ENCODE data around the gene RPS21. TPM values are rescaled to one million over a fixed set of nuclear protein-coding genes. Genes with fewer than 3 reads are reported as not detected.

Gene RPS21
- total and polyA plus RNA-seq, 4 donors: 278 to 1,588 (median 439) TPM

DNA sequence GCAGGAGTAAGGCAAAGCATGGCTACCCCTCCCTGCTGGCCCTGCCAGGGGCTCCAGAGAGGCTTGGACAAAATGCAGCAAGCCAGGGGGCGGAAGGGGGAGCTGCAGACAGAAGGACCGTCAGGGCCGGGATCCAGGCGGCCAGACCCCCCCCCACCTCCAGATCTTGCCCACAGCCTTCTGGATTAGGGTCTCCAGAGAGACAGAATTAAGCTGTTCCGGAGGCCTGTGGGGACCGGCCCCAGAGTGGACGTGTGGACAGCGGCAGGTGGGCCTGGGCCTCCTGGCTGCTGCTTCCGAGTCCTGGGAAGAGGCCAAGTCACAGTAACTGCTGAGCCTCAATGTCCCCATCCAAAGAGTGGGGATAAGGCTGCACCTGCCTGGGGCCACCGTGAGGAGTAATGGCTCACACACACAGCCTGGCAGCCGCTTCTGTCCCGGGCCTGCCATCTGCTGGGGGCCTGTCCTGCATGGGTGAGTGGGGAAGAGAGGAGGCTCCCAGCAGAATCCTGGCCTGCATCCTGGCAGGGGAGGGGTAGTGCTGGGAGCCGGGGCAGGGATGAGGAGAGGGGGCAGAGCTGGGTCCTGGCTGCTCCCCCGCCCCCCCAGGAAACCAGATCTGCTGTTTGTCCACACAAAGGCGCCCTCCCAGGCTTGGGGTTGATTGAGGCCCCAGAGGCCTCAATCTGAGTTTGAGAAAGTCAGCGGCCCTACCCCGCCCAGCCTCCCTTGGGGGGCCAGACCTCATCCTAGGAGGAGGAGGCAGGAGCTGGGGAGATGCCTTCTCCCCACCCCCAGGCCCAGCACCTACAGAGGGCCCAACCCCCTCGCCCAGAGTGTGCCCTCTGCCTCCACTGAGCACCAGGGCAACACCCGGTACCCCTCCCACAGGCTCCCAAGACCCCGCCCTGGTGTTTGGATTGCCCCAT, 23.6 kb upstream of the RPS21 start:
- peaks cover 41 to 79% (median 57%) of the 10 kb centered on the region in 4 donors for H3K4me1 ChIP-seq (ENCODE audit: control insufficient read depth in 4 of 4, insufficient read depth in 4 of 4, low read length in 3 of 4)
- H3K9ac ChIP-seq (ENCODE audit: low read depth in 1 of 2, low read length in 2 of 2): no peak overlapping the region
- TF ChIP-seq, protein P1, sequence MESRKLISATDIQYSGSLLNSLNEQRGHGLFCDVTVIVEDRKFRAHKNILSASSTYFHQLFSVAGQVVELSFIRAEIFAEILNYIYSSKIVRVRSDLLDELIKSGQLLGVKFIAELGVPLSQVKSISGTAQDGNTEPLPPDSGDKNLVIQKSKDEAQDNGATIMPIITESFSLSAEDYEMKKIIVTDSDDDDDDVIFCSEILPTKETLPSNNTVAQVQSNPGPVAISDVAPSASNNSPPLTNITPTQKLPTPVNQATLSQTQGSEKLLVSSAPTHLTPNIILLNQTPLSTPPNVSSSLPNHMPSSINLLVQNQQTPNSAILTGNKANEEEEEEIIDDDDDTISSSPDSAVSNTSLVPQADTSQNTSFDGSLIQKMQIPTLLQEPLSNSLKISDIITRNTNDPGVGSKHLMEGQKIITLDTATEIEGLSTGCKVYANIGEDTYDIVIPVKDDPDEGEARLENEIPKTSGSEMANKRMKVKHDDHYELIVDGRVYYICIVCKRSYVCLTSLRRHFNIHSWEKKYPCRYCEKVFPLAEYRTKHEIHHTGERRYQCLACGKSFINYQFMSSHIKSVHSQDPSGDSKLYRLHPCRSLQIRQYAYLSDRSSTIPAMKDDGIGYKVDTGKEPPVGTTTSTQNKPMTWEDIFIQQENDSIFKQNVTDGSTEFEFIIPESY (IDR thresholded peaks at IDR 0.05): no peak
- no peak for TF ChIP-seq NR2F2 (IDR thresholded peaks at IDR 0.05)
- TF ChIP-seq, protein P2, sequence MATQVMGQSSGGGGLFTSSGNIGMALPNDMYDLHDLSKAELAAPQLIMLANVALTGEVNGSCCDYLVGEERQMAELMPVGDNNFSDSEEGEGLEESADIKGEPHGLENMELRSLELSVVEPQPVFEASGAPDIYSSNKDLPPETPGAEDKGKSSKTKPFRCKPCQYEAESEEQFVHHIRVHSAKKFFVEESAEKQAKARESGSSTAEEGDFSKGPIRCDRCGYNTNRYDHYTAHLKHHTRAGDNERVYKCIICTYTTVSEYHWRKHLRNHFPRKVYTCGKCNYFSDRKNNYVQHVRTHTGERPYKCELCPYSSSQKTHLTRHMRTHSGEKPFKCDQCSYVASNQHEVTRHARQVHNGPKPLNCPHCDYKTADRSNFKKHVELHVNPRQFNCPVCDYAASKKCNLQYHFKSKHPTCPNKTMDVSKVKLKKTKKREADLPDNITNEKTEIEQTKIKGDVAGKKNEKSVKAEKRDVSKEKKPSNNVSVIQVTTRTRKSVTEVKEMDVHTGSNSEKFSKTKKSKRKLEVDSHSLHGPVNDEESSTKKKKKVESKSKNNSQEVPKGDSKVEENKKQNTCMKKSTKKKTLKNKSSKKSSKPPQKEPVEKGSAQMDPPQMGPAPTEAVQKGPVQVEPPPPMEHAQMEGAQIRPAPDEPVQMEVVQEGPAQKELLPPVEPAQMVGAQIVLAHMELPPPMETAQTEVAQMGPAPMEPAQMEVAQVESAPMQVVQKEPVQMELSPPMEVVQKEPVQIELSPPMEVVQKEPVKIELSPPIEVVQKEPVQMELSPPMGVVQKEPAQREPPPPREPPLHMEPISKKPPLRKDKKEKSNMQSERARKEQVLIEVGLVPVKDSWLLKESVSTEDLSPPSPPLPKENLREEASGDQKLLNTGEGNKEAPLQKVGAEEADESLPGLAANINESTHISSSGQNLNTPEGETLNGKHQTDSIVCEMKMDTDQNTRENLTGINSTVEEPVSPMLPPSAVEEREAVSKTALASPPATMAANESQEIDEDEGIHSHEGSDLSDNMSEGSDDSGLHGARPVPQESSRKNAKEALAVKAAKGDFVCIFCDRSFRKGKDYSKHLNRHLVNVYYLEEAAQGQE (IDR thresholded peaks at IDR 0.05): no peak
- TF ChIP-seq, protein P3, sequence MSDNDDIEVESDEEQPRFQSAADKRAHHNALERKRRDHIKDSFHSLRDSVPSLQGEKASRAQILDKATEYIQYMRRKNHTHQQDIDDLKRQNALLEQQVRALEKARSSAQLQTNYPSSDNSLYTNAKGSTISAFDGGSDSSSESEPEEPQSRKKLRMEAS (IDR thresholded peaks at IDR 0.05): no peak
- TF ChIP-seq, protein P4, sequence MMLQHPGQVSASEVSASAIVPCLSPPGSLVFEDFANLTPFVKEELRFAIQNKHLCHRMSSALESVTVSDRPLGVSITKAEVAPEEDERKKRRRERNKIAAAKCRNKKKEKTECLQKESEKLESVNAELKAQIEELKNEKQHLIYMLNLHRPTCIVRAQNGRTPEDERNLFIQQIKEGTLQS (IDR thresholded peaks at IDR 0.05): no peak
- no peak for TF ChIP-seq SP1 (IDR thresholded peaks at IDR 0.05)
- TF ChIP-seq HNF4G (IDR thresholded peaks at IDR 0.05): no peak
- TF ChIP-seq EGR1 (IDR thresholded peaks at IDR 0.05; ENCODE audit: low read depth in 2 of 2): no peak
- no peak for TF ChIP-seq GABPA (IDR thresholded peaks at IDR 0.05 in 1 of 2, conservative IDR thresholded peaks at IDR 0.05 in 1 of 2)
- TF ChIP-seq TAF1 (conservative IDR thresholded peaks at IDR 0.05): no peak
- DNase-seq (ENCODE audit: low spot score): no peak
- no peaks in the 10 kb centered on the region for H3K27me3 ChIP-seq (ENCODE audit: control insufficient read depth in 4 of 4, insufficient read depth in 4 of 4, low read length in 3 of 4)
- H3K4me3 ChIP-seq (ENCODE audit: low read depth in 1 of 3, low read length in 3 of 3): no peak overlapping the region
- WGBS: 86% methylated on average over 20 of the region's 20 CpGs
- peaks cover 0 to 2% (median 0%) of the 10 kb centered on the region in 4 donors for H3K36me3 ChIP-seq (ENCODE audit: control insufficient read depth in 4 of 4, insufficient read depth in 3 of 4, low read depth in 1 of 4, low read length in 3 of 4)
- H3K27ac ChIP-seq (ENCODE audit: low read depth in 1 of 2, low read length in 2 of 2): no peak overlapping the region
- no peaks in the 10 kb centered on the region for H3K9me3 ChIP-seq (ENCODE audit: control insufficient read depth in 4 of 4, low read length in 3 of 4)

DNA sequence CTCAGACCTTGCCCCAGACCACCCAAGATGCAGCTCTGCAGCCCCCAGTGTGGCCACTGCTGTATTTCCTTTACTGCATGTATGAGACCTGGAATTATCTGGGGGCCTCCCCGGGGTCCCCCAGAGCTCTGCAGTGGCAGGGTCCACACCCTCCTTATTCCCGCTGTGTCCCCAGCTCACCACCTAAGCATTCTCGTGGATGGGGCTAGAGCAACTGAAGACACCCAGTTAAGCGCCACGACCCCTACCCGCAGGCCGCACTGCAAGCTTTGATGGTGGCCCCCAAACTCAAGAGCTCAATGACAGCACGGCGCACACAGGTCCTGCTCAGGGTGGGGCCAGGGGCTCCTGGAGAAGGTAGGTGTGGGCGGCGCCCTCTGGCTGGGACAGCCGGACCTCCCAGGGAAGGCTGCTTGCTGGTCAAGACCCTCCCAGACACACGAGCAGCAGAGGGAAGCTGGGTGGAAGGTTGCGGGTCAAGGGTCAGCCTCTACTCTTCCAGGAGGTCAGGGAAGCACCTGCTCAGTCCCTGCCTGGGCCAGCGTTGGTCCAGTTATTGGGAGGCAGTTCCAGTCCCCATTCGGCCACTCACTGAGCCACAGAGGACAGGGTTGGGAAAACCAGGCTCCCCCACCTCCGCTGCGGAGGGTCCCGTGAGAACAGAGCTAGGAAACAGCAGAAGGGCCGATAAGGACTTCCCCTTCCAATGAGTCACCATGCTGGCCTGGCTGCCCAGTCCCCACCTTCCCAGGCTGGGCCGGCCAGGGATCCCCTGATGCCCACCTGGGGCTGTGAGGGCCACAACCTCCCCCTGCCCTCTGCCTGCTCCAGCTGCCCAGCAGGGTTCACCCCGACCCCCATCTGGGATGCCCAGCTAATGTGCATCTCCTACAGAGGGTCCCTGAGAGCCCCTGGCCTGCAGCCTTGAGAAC, 22.7 kb upstream of the RPS21 start:
- Histone ChIP-seq H3K9me3 (ENCODE audit: control insufficient read depth in 4 of 4, low read length in 3 of 4) (no peaks in the 10 kb centered on the region), H3K36me3 (ENCODE audit: control insufficient read depth in 4 of 4, insufficient read depth in 3 of 4, low read depth in 1 of 4, low read length in 3 of 4) (peaks cover 0 to 2% (median 0%) of the 10 kb centered on the region in 4 donors), H3K27me3 (ENCODE audit: control insufficient read depth in 4 of 4, insufficient read depth in 4 of 4, low read length in 3 of 4) (no peaks in the 10 kb centered on the region), H3K9ac (ENCODE audit: low read depth in 1 of 2, low read length in 2 of 2) (no peak overlapping the region), H3K4me1 (ENCODE audit: control insufficient read depth in 4 of 4, insufficient read depth in 4 of 4, low read length in 3 of 4) (peaks cover 43 to 79% (median 56%) of the 10 kb centered on the region in 4 donors), H3K27ac (ENCODE audit: low read depth in 1 of 2, low read length in 2 of 2) (peak overlapping the region; percentile 3 to 12), H3K4me3 (ENCODE audit: low read depth in 1 of 3, low read length in 3 of 3) (no peak overlapping the region)
- 82% methylated on average over 22 of the region's 22 CpGs for WGBS
- TF ChIP-seq HNF4G (IDR thresholded peaks at IDR 0.05) (no peak), JUND (IDR thresholded peaks at IDR 0.05) (peak in 1 of 2 donors; percentile 19)
- TF ChIP-seq, protein P1 (IDR thresholded peaks at IDR 0.05): no peak
- DNase-seq (ENCODE audit: low spot score): no peak

All from liver (tissue), 9 donors.